ENCODE measurements around the gene ASCC2.

- no peak for TF ChIP-seq REST (IDR thresholded peaks at IDR 0.05; ENCODE audit: insufficient read depth in 1 of 2, low read depth in 2 of 2, low read length in 2 of 2)
- TF ChIP-seq TAF1 (IDR thresholded peaks at IDR 0.05; ENCODE audit: borderline replicate concordance, insufficient read depth, low read length): no peak
- no peak for TF ChIP-seq POLR2AphosphoS5 (IDR thresholded peaks at IDR 0.05; ENCODE audit: low read depth, low read length)
- TF ChIP-seq SIN3A (IDR thresholded peaks at IDR 0.05; ENCODE audit: borderline replicate concordance, insufficient read depth, low read length): no peak
- no peak for TF ChIP-seq FOXP2 (optimal IDR thresholded peaks at IDR 0.05; ENCODE audit: borderline replicate concordance, extremely low read depth, extremely low read length, insufficient read depth)
These were observed 40.7 kb downstream of the ASCC2 start for GRCh38 chr22:29797351-29797750.

Measured in PFSK-1 (cell line).